8988T (cell line): ENCODE measurements around the gene PPIP5K1.
A peak's percentile ranks its signal among the peaks of the same experiment; 100 is the strongest.

ENCODE experiments used
- DNase-seq: peaks from one replicate; pipeline ENCODE4 v3.0.0; 2011

Gene PPIP5K1

GRCh38 chr15:43516801-43517353 lies 73.1 kb downstream of the PPIP5K1 start:
- DNase-seq, result no peak

- no peak for DNase-seq
Observed at GRCh38 chr15:43516185-43516584, 73.8 kb downstream of the PPIP5K1 start.

- DNase-seq, result no peak
Observed at GRCh38 chr15:43515741-43516140, 74.3 kb downstream of the PPIP5K1 start.

GRCh38 chr15:43514241-43515057 lies 75.6 kb downstream of the PPIP5K1 start:
- DNase-seq, result no peak

GRCh38 chr15:43513550-43513949 lies 76.5 kb downstream of the PPIP5K1 start:
- no peak for DNase-seq

- no peak for DNase-seq
Observed at GRCh38 chr15:43511012-43511885, 78.8 kb downstream of the PPIP5K1 start.

- DNase-seq, result peak; percentile 69
Observed at GRCh38 chr15:43510200-43511011, 79.6 kb downstream of the PPIP5K1 start.

- DNase-seq, result no peak
Observed at GRCh38 chr15:43509660-43510199, 80.3 kb downstream of the PPIP5K1 start.

GRCh38 chr15:43508991-43509659 lies 80.9 kb downstream of the PPIP5K1 start:
- DNase-seq, result no peak

- no peak for DNase-seq
Observed at GRCh38 chr15:43508421-43508820, 81.6 kb downstream of the PPIP5K1 start.

GRCh38 chr15:43505738-43506137 lies 84.3 kb downstream of the PPIP5K1 start:
- DNase-seq, result no peak

- DNase-seq, result no peak
Observed at GRCh38 chr15:43499635-43500034, 90.4 kb downstream of the PPIP5K1 start.

GRCh38 chr15:43498990-43499389 lies 91.0 kb downstream of the PPIP5K1 start:
- DNase-seq, result no peak

GRCh38 chr15:43493703-43494472 lies 96.1 kb downstream of the PPIP5K1 start:
- no peak for DNase-seq

GRCh38 chr15:43492673-43493601 lies 97.1 kb downstream of the PPIP5K1 start, which contains the start of gene TP53BP1:
Gene TP53BP1 (minus strand): TSS chr15:43493156. CDS start chr15:43493043, 113 bp downstream.
- peak; percentile 74 for DNase-seq

GRCh38 chr15:43492266-43492665 lies 97.7 kb downstream of the PPIP5K1 start:
- DNase-seq, result no peak

GRCh38 chr15:43489191-43489590 lies 100.8 kb downstream of the PPIP5K1 start:
- no peak for DNase-seq

GRCh38 chr15:43488790-43489189 lies 101.2 kb downstream of the PPIP5K1 start:
- DNase-seq, result no peak

- no peak for DNase-seq
Observed at GRCh38 chr15:43487271-43487895, 102.6 kb downstream of the PPIP5K1 start.
